DMS 273 (cell line): ENCODE data around the gene RNF208.
A peak's percentile ranks its signal among the peaks of the same experiment; 100 is the strongest.
"Not testable (repeated sequence)": the region's sequence is repeated elsewhere in the genome, so short reads cannot be mapped to it uniquely, and the experiment has no call there.

Source experiments
- DNase-seq: peaks from one replicate; lab custom pipeline; 2025; ENCODE audit not compliant: unreplicated experiment; lab: John Stamatoyannopoulos, UW

Gene RNF208

GRCh38 chr9:137253717-137254623 lies 31.9 kb upstream of the RNF208 start:
- DNase-seq: no peak

- DNase-seq: peak; percentile 39
Observed at GRCh38 chr9:137252555-137253506, 30.8 kb upstream of the RNF208 start.

- no peak for DNase-seq
Observed at GRCh38 chr9:137251490-137252268, 29.6 kb upstream of the RNF208 start.

- no peak for DNase-seq
Observed at GRCh38 chr9:137251194-137251461, 29.1 kb upstream of the RNF208 start, which contains the start of gene STPG3. Gene STPG3 (plus strand): TSS chr9:137251286. CDS start chr9:137251287, 1 bp downstream.

GRCh38 chr9:137250329-137251193 lies 28.5 kb upstream of the RNF208 start:
- peak; percentile 71 for DNase-seq

GRCh38 chr9:137247916-137248175 lies 25.8 kb upstream of the RNF208 start:
- no peak for DNase-seq

GRCh38 chr9:137247135-137247915 lies 25.3 kb upstream of the RNF208 start:
- no peak for DNase-seq

GRCh38 chr9:137245450-137246421 lies 23.7 kb upstream of the RNF208 start:
- peak; percentile 75 for DNase-seq

- peak; percentile 62 for DNase-seq
Observed at GRCh38 chr9:137244486-137245449, 22.7 kb upstream of the RNF208 start.

GRCh38 chr9:137243626-137244485 lies 21.8 kb upstream of the RNF208 start:
- DNase-seq: peak; percentile 62

- DNase-seq: not testable (repeated sequence)
Observed at GRCh38 chr9:137243266-137243625, 21.2 kb upstream of the RNF208 start.

GRCh38 chr9:137242269-137243203 lies 20.5 kb upstream of the RNF208 start:
- DNase-seq: no peak

- DNase-seq: peak; percentile 64
Observed at GRCh38 chr9:137241490-137242268, 19.6 kb upstream of the RNF208 start.

- DNase-seq: peak; percentile 99
Observed at GRCh38 chr9:137240841-137241489, 18.9 kb upstream of the RNF208 start, which contains the start of gene TUBB4B. Gene TUBB4B (plus strand): TSS chr9:137241287. CDS start chr9:137241361, 74 bp downstream.
